HG03064 (cell line): ENCODE results near the gene DGLUCY.
A peak's percentile ranks its signal among the peaks of the same experiment; 100 is the strongest.
"Not testable (repeated sequence)": the region's sequence is repeated elsewhere in the genome, so short reads cannot be mapped to it uniquely, and the experiment has no call there.

Source experiments
- ATAC-seq: cut with Tn5 transposase; IDR thresholded peaks from one replicate; pipeline ENCODE4 v1.9.1; 2021; ENCODE audit warnings: low read depth; ENCODE audit not compliant: unreplicated experiment

The DGLUCY gene

DNA sequence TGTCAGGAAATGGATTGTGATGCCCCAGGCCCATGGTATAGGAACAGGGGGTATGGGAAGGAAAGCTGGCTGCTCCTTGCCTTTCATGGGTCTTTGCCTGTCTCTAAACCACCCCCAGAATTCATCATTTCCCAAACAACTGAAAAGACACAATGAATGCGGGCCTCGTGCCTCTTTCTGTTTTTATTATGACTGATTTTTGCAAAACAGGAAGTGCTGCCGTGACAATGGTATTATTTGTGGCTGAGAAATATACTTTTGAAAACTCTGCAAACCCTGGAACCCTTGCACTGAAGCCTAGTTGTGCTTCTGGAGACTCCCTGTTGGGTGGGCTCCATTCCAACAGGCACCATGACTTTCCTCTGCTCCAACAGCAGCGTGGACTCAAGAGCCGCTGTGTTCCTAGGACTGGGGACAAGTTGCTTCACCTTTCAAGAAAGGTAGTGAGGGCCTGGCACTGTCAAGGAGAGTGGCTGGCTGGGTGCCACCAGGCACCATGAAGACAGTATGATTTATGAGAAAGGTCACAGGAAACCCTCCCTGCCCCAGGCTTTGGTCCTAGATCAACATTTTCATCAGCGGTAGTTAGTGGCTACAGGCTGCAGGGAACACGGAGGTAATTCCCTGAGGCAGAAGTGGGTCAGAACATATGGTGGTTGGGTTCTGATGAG is 4.8 kb upstream of the DGLUCY start:
- ATAC-seq: no peak

DNA sequence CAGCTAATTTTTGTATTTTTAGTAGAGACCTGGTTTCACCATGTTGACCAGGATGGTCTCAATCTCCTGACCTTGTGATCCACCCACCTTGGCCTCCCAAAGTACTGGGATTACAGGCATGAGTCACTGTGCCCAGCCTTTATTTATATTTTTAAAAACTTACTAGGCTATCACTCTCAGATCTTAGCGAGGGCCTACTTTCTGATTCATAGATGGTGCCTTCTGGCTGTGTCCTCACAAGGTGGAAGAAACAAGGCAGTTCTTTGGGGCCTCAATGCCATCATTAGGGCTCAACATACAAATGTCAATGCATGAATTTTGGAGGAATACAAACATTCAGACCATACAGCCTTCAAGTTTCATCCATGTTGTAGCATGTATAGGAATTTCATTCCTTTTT is 2.4 kb upstream of the DGLUCY start:
- ATAC-seq: no peak

DNA sequence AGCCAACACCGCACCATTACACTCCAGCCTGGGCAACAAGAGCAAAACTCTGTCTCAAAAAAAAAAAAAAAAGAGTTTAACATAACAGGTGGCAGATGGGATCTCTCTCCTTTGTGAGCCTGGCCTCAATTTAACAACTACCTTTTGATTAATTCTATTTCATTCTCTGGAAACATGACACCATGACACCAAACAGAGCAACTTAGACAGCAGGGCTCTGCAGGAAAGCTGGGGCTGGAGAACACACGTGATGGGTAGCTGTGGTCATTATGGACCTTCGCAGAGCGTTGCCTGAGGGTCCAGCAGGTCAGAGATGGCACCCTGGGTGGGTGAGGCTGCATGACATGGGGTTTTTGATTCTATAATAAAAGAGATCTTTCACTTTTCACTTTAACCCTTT is 1.7 kb upstream of the DGLUCY start:
- ATAC-seq: no peak

DNA sequence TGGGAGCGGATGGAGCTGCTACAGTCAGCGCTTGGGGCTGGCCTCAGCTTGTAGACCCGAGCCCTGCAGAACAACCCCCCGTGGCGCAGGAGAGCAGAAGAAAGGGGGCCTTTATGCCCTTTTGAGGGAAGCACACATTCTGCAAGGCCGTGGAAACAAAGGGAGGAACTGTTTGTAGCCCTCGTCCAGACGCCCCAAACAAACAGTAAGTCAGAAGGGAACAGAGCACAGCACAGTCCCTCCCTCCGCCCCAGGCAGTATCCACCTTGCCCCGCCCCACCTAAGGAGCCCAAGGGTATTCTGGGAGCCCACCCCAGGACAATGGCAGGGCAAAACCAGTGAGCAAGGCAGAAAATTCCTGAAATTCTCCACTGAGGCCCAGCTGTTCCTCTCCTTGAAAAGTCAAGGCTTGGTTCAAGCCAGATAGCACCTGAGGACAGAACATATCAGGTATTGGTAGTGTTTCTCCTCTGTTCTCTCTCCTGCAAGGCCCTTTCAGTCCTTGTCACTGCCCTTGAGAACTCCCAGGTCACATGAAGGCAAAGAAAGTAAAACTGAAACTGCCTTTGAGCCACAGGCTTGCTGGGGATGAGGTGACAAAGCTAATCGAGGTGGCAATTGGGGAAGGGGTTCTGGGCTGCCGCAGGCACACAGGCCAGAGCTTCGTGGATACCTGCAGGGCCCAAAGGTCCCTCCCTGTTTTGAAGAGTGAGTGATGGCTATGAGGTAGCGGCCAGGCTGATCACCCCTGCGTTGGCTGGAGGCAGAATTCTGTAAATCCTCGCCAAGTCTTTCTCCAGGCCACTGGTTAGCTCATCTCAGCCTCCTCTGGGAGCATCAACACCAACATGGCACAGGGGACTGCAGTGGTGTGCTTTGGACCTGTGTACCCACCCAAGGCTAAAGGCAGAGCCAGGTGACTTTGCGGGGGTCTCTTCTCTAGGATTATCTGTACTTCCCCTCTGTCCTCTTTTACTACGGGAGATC is 499 bp downstream of the DGLUCY start:
- peak; percentile 66 for ATAC-seq

DNA sequence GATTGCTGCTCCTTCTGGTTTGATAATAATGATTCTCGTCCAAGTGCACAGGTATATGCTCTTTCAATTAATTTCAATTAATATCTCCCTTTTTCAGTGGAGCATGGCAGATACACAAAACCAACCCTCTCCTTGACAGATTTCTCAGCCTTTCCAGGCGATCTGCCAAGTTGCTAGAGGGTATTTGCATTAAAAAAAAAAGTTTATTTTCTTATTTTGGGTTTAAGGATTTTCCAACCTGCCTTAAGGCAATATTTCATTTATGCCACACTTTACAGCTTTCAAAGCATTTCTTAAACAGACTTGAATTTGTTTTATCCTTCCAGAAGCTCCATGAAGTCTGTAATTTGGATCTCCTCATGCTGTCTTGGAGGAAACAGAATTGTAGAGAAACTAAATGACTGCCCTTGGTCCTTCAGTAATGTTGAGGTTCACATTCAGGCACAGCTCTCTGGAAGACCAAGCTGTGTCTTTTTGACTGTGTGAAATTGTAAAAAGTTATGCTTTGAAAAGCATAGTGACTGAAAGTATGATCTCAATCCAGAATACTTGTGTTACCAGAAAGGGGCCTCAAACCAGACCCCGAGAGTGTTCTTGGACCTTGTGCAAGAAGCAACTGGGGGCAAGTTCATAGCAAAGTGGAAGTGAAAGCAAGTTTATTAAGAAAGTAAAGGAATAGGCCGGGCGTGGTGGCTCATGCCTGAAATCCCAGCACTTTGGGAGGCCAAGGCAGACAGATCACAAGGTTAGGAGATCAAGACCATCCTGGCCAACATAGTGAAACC is 2.3 kb downstream of the DGLUCY start:
- no peak for ATAC-seq

DNA sequence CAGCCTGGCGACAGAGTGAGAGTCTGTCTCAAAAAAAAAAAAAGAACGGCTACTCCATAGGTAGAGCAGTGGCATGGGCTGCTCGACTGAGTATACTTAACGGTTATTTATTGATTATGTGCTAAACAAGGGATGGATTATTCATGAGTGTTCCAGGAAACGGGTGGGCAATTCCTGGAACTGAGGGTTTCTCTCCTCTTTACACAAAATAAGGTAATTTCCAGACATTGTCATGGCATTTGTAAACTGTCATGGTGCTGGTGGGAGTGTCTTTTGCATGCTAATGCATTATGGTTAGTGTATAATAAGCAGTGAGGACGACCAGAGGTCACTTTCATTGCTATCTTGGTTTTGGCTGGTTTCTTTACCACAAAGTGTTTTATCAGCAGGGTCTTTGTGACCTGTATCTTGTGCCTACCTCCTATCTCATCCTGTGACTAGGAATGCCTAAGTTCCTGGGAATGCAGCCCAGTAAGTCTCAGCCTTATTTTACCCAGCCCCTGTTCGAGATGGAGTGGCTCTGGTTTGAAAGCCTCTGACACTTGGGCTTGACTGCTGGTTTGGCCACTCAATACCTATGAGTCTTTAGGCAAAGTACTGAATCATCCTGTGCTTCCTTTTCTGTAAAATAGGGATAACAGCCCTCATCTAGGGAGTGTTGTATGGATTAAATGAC is 3.2 kb downstream of the DGLUCY start:
- ATAC-seq: no peak

DNA sequence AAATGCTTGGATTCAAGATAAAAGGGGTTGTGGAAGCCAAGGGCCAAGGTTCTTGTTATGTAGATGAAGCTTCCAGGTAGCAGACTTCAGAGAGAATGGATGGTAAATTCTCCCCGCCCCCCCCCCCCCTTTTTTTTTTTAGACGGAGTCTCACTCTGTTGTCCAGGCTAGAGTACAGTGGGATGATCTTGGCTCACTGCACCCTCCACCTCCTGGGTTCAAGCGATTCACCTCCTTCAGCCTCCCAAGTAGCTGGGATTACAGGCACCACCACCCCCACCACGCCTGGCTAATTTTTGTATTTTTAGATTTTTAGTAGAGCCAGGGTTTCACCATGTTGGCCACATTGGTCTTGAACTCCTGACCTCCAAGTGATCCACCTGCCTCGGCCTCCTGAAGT is 4.1 kb downstream of the DGLUCY start:
- no peak for ATAC-seq

DNA sequence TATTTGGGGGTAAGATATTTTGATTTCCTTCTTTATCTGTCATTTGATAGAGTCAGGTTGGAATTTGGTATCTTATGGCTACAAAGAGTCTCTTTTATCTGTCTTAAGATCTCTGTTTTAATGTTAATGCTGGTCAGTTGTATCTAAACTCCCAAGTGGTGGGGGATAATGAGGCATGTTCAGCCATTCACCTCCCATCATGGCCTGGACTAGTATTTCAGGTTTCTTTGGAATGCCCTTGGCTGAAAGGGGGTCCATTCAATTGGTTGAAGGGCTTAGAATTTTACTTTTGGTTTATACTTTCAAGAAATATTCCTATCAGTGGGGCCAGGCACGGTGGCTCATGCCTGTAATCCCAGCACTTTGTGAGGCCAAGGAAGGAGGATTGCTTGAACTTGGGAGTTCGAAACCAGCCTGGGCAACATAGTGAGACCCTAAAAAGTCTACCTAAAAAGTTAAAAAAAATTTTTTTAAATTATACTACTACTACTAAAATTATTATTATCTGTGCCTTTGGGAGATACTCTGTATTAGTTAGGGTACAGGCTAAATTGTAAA is 4.7 kb downstream of the DGLUCY start:
- ATAC-seq: no peak

DNA sequence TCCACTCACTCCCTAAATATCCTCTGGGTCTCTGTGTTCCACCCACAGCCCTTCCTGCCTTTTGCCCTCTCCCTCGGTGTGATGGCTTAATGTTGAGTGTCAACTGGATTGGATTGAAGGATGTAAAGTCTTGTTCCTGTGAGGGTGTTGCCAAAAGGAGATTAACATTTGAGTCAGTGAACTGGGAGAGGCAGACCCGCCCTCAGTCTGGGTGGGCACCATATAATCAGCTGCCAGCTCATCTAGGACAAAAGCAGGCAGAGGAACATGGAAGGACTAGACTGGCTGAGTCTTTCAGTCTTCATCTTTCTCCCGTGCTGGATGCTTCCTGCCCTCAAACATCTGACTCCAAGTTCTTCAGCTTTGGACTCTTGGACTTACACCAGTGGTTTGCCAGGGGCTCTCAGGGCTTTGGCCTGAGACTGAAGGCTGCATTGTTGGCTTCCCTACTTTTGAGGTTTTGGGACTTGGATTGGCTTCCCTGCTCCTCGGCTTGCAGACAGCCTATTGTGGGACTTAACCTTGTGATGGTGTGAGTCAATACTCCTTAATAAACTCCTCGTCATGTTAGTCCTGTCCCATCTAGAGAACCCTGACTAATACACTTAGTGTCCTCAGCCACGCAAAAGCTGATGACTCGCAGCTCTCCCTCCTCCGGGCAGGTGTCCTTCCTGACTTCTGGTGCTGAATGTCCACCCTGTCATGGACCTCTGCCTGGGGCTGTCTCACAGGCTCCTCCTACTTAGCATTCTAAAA is 5.9 kb downstream of the DGLUCY start:
- no peak for ATAC-seq

DNA sequence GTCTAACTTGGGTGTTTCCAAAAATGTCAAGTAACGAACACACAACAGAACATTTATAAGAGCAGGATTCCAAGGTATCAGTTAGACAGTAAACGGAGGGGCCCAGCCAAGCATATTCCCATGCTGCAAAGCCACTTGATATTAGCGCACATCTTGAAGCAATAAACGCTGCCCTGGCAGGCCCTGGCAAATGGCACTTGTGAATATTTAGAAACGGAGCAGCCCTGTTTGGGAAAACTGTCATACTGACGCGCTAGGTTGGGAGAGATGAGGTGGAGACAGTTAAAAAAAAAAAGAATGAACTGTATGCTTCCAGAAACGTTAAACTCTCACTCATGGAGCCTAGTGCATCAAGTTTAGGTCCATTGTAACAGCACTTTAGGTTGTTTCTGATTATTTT is 9.3 kb downstream of the DGLUCY start:
- ATAC-seq: no peak

DNA sequence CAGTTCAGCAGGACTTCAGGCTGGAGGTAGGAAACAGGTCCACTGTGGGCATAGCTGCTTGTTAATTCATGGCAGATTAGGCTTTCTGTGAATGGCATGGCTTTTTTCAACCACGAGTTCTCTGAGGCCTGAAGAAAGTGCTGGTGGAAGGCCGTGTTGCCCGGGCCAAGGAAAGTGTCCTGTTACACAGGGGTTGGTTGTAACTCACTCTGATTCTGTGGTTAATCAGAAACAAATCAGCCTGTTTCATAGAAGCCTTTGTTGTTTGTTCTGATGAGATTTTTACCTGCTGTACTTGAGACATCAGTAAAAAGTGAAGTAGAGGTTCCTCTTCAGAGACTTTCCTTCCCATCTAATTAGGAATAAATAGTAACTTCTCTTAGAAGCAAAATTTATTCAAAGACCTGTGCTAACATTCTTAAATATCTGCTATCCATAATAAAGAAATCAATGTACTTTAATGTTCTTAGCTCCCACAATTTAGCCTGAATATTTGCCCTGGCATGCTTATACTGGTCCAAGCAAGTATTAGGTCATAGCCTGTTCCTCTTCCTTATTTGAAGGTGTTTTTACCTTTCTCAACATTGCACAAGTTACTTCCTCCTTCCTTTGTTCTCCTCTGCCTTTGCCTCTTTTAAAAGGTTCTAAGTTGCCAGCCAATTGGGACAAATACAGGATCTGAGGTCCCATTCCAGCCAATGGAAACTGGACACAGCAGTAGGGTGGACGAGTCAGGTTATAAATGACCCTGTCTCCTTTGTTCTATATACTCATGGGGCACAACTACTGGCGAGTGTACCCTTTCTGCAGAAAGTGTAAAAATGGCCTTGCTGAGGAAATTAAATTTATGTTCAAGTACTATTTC is 10.8 kb downstream of the DGLUCY start:
- not testable (repeated sequence) for ATAC-seq

DNA sequence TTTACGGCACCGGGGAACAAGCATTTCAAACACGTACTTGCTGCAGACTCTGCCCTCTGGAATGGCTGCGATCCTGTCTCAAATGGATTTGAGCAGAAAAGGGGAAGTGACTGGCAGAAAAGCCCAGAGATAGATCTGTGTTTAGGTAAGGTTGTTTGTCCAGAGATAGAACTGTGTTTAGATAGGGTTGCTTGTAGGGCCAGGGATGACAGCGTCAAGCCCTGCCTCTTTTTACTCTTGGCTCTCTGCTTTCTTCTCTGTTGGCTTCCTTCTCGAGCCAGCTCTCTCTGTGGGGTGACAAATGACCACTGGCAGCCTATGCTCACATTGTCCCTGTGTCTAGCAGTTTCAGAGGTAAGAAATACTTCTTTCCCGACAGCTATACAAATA is 11.4 kb downstream of the DGLUCY start:
- ATAC-seq: no peak

DNA sequence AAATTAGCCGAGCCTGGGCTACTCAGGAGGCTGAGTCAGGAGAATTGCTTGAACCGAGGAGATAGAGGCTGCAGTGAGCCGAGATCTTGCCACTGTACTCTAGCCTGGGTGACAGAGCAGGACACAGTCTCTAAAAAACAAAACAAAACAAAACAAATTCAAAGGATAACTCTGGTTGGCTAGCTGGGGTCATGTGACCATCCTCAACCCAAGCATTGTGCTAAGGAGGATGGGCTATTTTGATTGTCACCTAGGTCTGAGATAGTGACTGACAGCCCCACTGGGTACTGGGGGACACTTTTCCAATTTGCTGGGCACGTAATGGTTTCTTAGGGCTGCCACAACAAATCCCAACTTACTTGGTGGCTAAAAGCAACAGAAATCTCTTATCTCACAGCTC is 11.9 kb downstream of the DGLUCY start:
- no peak for ATAC-seq

DNA sequence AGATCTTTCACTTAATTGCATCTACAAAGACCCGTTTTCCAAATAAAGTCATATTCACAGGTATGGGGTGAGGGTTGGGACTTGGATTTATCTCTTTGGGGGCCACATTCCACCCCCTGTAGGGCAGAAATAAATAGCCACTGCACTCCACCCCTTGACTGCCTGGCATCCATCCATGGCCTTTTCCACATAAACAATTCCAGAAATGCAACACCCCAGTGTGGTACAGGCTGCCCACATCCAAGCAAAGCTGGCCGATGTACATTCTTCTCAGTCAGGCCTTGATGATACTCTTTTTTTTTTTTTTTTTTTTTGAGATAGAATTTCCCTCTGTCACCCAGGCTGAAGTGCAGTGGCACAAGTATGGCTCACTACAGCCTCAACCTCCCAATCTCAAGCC is 12.9 kb downstream of the DGLUCY start:
- ATAC-seq: no peak

DNA sequence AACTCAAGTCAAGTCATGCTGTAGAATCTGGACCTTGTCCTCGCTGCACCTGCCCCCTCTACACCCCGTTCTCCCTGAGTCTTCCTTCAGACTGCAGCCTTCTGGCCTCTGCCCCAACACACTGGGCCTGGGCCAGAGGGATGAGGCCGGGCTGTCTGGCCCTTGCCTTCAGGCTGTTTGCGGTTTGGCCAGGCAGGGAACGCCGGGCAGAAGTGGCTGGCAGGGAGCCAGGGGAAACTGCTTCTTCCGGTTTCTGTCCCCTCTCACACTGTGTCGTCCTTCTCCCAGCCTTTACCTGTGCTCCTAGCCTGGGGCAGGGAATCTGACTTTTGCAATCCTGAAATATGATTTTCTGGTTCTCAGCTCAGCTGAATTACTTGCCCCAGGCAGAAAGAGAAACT is 13.5 kb downstream of the DGLUCY start:
- ATAC-seq: no peak

DNA sequence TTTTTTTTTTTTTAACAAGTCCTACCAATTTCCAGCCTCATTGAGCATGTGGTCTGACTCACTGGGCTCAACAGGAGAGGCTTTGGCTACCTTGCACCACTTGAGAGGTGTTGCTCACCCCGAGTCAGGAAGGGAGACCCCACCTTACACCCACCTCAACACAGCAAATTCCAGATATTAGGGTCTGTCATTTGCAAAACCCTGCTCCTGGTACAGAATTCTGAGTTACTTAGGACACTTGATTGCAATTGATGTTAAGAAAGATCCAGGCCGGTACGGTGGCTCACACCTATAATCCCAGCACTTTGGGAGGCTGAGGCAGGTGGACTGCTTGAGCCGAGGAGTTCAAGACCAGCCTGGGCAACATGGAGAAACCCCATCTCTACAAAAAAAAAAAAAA is 14.1 kb downstream of the DGLUCY start:
- ATAC-seq: no peak

DNA sequence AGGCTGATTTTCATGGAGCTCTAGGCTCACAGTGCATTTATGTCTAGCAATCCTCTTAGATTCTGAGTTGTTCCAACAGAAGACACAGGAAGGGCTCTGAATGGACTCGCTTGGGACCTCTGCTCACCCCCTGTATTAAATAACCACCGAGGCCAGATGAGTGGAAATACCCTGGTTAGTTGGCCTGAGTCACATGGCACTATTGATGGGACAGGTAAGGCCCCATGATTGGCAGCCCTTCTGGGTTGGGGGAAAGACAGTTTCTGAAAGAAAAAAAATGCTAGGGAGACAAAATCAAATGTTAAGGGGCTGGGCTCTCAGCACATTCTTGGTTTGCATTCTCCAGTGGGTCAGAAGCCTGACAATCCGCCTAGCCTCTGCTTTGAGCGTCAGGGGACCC is 14.8 kb downstream of the DGLUCY start:
- ATAC-seq: no peak

DNA sequence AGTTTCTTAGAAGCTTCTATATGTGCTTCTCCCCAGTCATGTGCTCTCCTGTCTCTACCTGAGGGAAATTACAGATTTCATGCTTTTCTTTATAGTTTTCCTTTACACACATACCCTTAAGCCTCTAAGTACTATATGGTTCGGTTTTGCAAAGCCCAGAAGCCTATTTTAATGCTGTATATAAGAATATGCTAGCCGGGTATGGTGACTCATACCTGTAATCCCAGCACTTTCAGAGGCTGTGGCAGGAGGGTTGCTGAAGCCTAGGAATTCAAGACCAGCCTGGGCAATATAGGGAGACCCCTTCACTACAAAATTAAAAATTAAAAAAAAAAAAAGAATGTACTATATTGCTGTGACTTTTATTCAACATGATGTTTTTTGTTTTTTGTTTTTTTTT is 15.4 kb downstream of the DGLUCY start:
- no peak for ATAC-seq

DNA sequence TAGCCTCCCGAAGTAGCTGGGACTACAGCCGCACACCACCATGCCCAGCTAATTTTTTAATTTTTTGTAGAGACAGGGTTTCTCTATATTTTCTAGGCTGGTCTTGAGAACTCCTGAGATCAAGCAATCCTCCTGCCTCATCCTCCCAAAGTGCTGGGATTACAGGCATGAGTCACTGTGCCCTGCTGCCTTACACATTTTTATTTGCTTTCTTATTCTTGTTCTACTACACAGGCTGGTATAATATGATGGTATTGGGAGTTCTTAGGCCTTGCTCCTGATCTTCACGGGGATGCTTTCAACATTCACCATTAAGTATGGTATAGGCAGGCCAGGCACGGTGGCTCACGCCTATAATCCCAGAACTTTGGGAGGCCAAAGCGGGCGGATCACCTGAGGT is 21.2 kb downstream of the DGLUCY start:
- ATAC-seq: no peak
